Brain microvascular endothelial cell (primary cell): ENCODE results near the gene RFX5.

Experiments
- DNase-seq: peaks from one replicate; pipeline ENCODE4 v3.0.0-alpha.2; 2020
- H3K27ac ChIP-seq: fragments of 250-450 bp; sonication (Bioruptor Pico); 2 replicates; pipeline ENCODE4 v1.5.1; 2020; ENCODE audit warnings: mild to moderate bottlenecking, moderate library complexity
- H3K27me3 ChIP-seq: fragments of 250-450 bp; sonication (Bioruptor Pico); replicated peaks from 2 replicates; pipeline ENCODE4 v1.5.1; 2020; ENCODE audit warnings: mild to moderate bottlenecking
- H3K36me3 ChIP-seq: fragments of 250-450 bp; sonication (Bioruptor Pico); replicated peaks from 2 replicates; pipeline ENCODE4 v1.5.1; 2020; ENCODE audit warnings: mild to moderate bottlenecking
- H3K4me3 ChIP-seq: 2 replicates; pipeline ENCODE4 v1.5.1; 2011; ENCODE audit warnings: low read depth, mild to moderate bottlenecking, control low read depth, low read length, moderate library complexity
- CTCF ChIP-seq: IDR thresholded peaks from 2 replicates; pipeline ENCODE4 v1.5.1; 2011; ENCODE audit warnings: low read depth, mild to moderate bottlenecking, moderate library complexity, low read length, control low read depth, inconsistent platforms; ENCODE audit errors: missing control alignments
- in situ Hi-C: cut with HindIII; loops from 2 replicates; pipeline ENCODE4 v1.10.0; 2017; ENCODE audit warnings: low sequenced_read_pairs, low pct_ligation_motif_present

The RFX5 gene

GRCh38 chr1:151293093-151293492 is 54.0 kb downstream of the RFX5 start:
- Histone ChIP-seq H3K36me3 (peaks cover 79% of the 10 kb centered on the region), H3K27ac (no peak overlapping the region)
- in situ Hi-C loops: no loop called here

DNA sequence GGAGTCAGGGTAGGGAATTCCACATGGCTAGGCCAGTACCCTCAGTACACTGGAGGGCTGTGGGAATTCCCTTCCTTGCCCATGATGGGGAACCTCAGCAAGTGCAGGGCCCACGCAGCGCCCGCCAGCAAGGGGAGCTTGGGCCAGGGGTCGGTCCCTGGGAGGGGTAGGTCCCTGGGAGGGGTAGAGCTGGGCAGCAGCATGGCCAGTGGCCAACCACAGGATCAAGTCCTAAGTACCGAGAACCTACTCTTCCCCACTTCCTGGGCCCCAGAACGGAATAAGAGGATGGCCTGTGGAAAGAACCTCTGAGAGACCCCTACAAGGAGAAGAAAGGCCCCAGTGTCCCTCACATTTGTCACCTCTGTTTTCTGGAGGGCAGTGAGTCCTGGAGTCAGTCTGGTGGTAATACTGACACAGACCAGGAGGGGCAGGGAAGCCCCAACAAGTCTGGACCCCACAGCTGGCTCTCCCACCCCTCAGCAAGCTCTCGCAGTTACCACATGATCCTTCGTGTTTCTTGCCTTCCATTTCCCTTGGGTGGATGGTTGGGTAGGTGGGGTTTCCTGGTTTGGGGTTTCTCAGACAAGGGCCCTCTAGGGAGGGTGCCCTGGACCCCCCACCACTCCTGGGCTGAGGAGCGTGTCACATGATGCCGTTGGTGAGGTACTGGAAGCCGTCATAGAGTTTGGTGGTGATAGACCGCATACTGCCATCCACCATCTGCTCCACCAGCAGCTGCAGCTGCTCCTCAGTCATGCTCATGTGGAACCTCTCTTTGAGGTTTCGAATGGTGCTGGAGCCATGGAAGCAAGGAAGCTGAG is 54.6 kb downstream of the RFX5 start:
- Histone ChIP-seq H3K36me3 (peaks cover 79% of the 10 kb centered on the region), H3K27ac (no peak overlapping the region), H3K27me3 (no peaks in the 10 kb centered on the region), H3K4me3 (no peak overlapping the region)
- DNase-seq: no peak
- peak; percentile 20 for TF ChIP-seq CTCF
- in situ Hi-C loops: no loop called here

More at GRCh38 chr1:151293093-151293492, 54.0 kb downstream of the RFX5 start:
- Histone ChIP-seq H3K27me3 (no peaks in the 10 kb centered on the region), H3K4me3 (no peak overlapping the region)
- DNase-seq: no peak
- no peak for TF ChIP-seq CTCF

- H3K36me3 ChIP-seq: peaks cover 82% of the 10 kb centered on the region
- H3K27ac ChIP-seq: no peak overlapping the region
- DNase-seq: no peak
- in situ Hi-C loops: no loop called here
- TF ChIP-seq CTCF: no peak
- no peak overlapping the region for H3K4me3 ChIP-seq
- no peaks in the 10 kb centered on the region for H3K27me3 ChIP-seq
Observed at GRCh38 chr1:151290709-151291303, 56.2 kb downstream of the RFX5 start.
